ENCODE data around the gene ADGRV1. TPM values are rescaled to one million over a fixed set of nuclear protein-coding genes. Genes with fewer than 3 reads are reported as not detected.

The ADGRV1 gene
- total RNA-seq, 1 experiment from 2014 or later: 6.8 TPM

GRCh38 chr5:90833753-90834152 lies 275.2 kb downstream of the ADGRV1 start:
- intact Hi-C loops (cut with micrococcal nuclease; ENCODE audit: unreplicated experiment): no loop called here
- BruUV-seq (replicated peaks): no TSS peak
- H3K27ac ChIP-seq (ENCODE audit: low read depth, low read length, poor library complexity, severe bottlenecking): no peak overlapping the region
- ChIA-PET CTCF (no interaction called here), POLR2A (ENCODE audit: low non-redundant PET) (no interaction called here)
- no peaks in the 10 kb centered on the region for H3K4me1 ChIP-seq (ENCODE audit: insufficient read depth, low read length, poor library complexity, severe bottlenecking)
- H3K4me3 ChIP-seq (ENCODE audit: low read depth, low read length, poor library complexity, severe bottlenecking): no peak overlapping the region
- TF ChIP-seq CTCF (conservative IDR thresholded peaks at IDR 0.05; ENCODE audit: low read depth, low read length): no peak
- TF ChIP-seq EZH2 (IDR thresholded peaks at IDR 0.05; ENCODE audit: borderline replicate concordance, low read depth, low read length, poor library complexity, severe bottlenecking): no peak
- H3K27me3 ChIP-seq (replicated peaks; ENCODE audit: insufficient read depth, low read depth, low read length, poor library complexity): no peaks in the 10 kb centered on the region
- DNase-seq (ENCODE audit: low spot score): no peak
- H3K9me3 ChIP-seq (ENCODE audit: low read depth, low read length, poor library complexity, severe bottlenecking): no peaks in the 10 kb centered on the region
- no peaks in the 10 kb centered on the region for H3K36me3 ChIP-seq (ENCODE audit: insufficient read depth, low read length, poor library complexity, severe bottlenecking)

GRCh38 chr5:90834711-90835110 lies 276.1 kb downstream of the ADGRV1 start:
- Histone ChIP-seq H3K4me1 (ENCODE audit: insufficient read depth, low read length, poor library complexity, severe bottlenecking) (no peaks in the 10 kb centered on the region), H3K36me3 (ENCODE audit: insufficient read depth, low read length, poor library complexity, severe bottlenecking) (no peaks in the 10 kb centered on the region), H3K4me3 (ENCODE audit: low read depth, low read length, poor library complexity, severe bottlenecking) (no peak overlapping the region), H3K9me3 (ENCODE audit: low read depth, low read length, poor library complexity, severe bottlenecking) (no peaks in the 10 kb centered on the region), H3K27ac (ENCODE audit: low read depth, low read length, poor library complexity, severe bottlenecking) (no peak overlapping the region), H3K27me3 (replicated peaks; ENCODE audit: insufficient read depth, low read depth, low read length, poor library complexity) (no peaks in the 10 kb centered on the region)
- POLR2A ChIA-PET (ENCODE audit: low non-redundant PET): no interaction called here
- no peak for DNase-seq (ENCODE audit: low spot score)
- CTCF ChIA-PET: no interaction called here
- intact Hi-C loops (cut with micrococcal nuclease; ENCODE audit: unreplicated experiment): no loop called here
- BruUV-seq (replicated peaks): no TSS peak
- no peak for TF ChIP-seq EZH2 (IDR thresholded peaks at IDR 0.05; ENCODE audit: borderline replicate concordance, low read depth, low read length, poor library complexity, severe bottlenecking)
- TF ChIP-seq CTCF (conservative IDR thresholded peaks at IDR 0.05; ENCODE audit: low read depth, low read length): no peak

GRCh38 chr5:90843443-90843842 lies 284.8 kb downstream of the ADGRV1 start:
- Histone ChIP-seq H3K36me3 (ENCODE audit: insufficient read depth, low read length, poor library complexity, severe bottlenecking) (no peaks in the 10 kb centered on the region), H3K27ac (ENCODE audit: low read depth, low read length, poor library complexity, severe bottlenecking) (no peak overlapping the region), H3K27me3 (replicated peaks; ENCODE audit: insufficient read depth, low read depth, low read length, poor library complexity) (no peaks in the 10 kb centered on the region), H3K9me3 (ENCODE audit: low read depth, low read length, poor library complexity, severe bottlenecking) (no peaks in the 10 kb centered on the region), H3K4me3 (ENCODE audit: low read depth, low read length, poor library complexity, severe bottlenecking) (no peak overlapping the region), H3K4me1 (ENCODE audit: insufficient read depth, low read length, poor library complexity, severe bottlenecking) (no peaks in the 10 kb centered on the region)
- intact Hi-C loops (cut with micrococcal nuclease; ENCODE audit: unreplicated experiment): no loop called here
- POLR2A ChIA-PET (ENCODE audit: low non-redundant PET): no interaction called here
- no TSS peak for BruUV-seq (replicated peaks)
- DNase-seq (ENCODE audit: low spot score): no peak
- TF ChIP-seq CTCF (conservative IDR thresholded peaks at IDR 0.05; ENCODE audit: low read depth, low read length) (no peak), EZH2 (IDR thresholded peaks at IDR 0.05; ENCODE audit: borderline replicate concordance, low read depth, low read length, poor library complexity, severe bottlenecking) (no peak)
- CTCF ChIA-PET: no interaction called here

Data from A673 (cell line).